BE2C (cell line): ENCODE results near the gene GRIN2C.

ENCODE experiments used
- DNase-seq: peaks from one replicate; pipeline ENCODE4 v3.0.0-alpha.2; 2020
- H3K27me3 ChIP-seq: fragments of 250-450 bp; sonication (Bioruptor Pico); 2 replicates; pipeline ENCODE4 v1.5.1; 2020; ENCODE audit warnings: mild to moderate bottlenecking
- H3K36me3 ChIP-seq: fragments of 250-450 bp; sonication (Bioruptor Pico); 2 replicates; pipeline ENCODE4 v1.5.1; 2020; ENCODE audit warnings: mild to moderate bottlenecking
- H3K4me1 ChIP-seq: fragments of 250-450 bp; sonication (Bioruptor Pico); 2 replicates; pipeline ENCODE4 v1.5.1; 2020
- H3K4me3 ChIP-seq: 2 replicates; pipeline ENCODE4 v1.5.1; 2011; ENCODE audit warnings: low read depth, low read length
- H3K9me3 ChIP-seq: fragments of 250-450 bp; sonication (Bioruptor Pico); 2 replicates; pipeline ENCODE4 v1.5.1; 2020
- TF ChIP-seq, protein P1 (sequence below): IDR thresholded peaks from 2 replicates; pipeline ENCODE4 v1.5.1; 2012; ENCODE audit warnings: mild to moderate bottlenecking, low read depth, low read length

The GRIN2C gene

DNA sequence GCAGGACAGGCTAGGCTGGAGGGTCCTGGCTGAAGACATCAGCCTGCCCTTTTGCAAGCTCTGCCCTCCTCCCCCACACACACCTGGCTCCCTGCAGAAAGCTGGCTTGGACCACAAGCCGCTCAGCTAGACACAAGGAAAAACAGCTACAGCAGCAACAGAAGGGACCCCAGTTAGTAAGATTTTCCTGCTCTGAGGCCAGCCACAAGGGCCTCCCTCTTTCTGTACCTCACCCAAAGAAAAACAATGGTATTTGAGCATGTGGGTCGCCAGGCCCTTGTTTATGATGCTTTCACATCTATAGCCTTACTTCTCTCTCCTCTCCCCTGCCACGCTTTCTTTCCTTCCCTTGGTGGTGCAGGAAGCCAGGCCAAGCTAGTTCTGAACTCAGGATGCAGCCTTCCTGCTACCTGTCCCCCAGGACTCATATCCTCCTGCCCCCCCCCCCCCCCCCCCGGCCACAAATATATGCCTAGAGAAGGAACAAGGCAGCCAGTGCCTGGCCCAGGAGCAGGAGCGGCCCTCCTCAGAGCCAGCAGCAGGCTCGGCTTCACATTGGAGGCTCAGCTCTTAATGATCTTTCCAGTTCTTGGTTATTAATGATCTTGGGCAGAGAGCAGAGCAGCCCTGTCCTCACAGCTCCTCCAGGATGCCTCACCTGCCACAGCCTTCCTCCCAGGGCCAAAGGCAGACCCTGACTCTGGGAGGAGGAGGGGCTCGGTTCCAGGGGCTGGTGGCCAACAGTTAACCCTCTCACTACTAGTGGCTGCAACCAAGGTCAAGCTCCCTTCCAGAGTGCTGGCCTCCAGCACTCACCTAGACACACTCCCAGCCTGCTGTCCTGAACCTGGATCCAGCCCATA is 19.5 kb downstream of the GRIN2C start:
- Histone ChIP-seq H3K4me1 (peaks cover 16% of the 10 kb centered on the region), H3K36me3 (peaks cover 4% of the 10 kb centered on the region; the same call in 1 of the 2 replicates), H3K4me3 (no peak overlapping the region), H3K9me3 (no peaks in the 10 kb centered on the region), H3K27me3 (no peaks in the 10 kb centered on the region)
- TF ChIP-seq, protein P1, sequence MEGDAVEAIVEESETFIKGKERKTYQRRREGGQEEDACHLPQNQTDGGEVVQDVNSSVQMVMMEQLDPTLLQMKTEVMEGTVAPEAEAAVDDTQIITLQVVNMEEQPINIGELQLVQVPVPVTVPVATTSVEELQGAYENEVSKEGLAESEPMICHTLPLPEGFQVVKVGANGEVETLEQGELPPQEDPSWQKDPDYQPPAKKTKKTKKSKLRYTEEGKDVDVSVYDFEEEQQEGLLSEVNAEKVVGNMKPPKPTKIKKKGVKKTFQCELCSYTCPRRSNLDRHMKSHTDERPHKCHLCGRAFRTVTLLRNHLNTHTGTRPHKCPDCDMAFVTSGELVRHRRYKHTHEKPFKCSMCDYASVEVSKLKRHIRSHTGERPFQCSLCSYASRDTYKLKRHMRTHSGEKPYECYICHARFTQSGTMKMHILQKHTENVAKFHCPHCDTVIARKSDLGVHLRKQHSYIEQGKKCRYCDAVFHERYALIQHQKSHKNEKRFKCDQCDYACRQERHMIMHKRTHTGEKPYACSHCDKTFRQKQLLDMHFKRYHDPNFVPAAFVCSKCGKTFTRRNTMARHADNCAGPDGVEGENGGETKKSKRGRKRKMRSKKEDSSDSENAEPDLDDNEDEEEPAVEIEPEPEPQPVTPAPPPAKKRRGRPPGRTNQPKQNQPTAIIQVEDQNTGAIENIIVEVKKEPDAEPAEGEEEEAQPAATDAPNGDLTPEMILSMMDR: no peak
- no peak for DNase-seq

DNA sequence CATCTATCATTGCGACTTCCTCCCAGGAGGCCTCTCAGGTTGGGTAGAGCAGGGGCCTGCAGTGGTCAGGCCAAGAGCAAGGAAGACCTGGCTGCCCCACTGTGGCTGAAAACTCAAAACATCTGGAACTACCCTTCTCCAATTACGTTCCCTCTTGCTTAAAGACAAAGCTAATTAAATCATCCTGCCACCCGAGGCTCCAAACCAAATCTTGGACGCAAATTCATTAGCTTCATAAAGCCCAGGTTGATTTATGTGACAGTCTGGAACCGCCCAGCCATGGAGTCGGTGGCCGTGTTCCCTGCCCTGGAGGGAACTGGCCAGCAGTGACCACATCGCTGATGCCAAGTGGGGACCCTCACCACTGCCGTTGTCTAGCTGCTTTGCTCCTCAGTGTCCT is 21.4 kb downstream of the GRIN2C start:
- peaks cover 16% of the 10 kb centered on the region for H3K4me1 ChIP-seq
- no peaks in the 10 kb centered on the region for H3K9me3 ChIP-seq
- no peaks in the 10 kb centered on the region for H3K27me3 ChIP-seq
- no peak for DNase-seq
- TF ChIP-seq, protein P1: no peak
- H3K4me3 ChIP-seq: no peak overlapping the region
- peaks cover 4% of the 10 kb centered on the region; the same call in 1 of the 2 replicates for H3K36me3 ChIP-seq

DNA sequence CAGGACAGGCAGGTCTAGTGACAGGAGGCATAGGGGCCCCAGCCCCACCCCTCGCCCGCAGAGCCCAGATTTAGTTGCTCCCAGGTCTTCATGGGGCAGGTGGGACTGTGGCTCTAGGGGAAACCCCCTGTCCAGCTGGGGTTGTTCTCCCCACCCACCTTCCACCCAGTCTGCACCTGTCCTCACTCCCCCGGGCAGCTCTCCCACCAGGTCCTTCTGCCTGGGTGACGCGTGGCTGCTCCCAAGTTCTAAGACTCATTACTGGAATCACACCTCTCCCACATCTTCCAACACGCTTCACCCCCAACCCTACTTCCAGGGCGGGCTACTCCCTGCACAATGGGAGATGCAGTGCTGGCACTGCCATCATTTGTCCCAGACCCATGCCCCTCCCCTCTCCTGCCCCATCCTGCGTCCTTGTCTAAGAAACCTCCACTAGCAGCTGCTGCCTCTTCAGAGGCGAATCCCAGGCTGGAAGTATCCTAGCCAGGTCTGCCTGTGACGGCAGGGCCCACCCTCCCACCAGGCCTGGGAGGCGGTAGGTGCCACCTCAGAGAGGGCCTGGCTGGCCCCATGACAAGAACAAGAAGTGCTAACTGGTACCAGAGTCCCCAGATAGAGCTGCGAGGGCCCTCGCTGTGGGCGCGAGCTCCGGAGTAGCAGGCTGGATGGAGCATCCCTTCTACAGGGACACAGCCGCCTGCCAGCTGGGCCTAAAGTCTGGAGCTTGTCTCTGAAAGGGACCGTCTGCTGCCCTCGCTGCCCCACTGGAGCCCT is 22.8 kb downstream of the GRIN2C start:
- TF ChIP-seq, protein P1: no peak
- DNase-seq: no peak
- H3K36me3 ChIP-seq: peaks cover 4% of the 10 kb centered on the region; the same call in 1 of the 2 replicates
- H3K4me3 ChIP-seq: no peak overlapping the region
- H3K27me3 ChIP-seq: no peaks in the 10 kb centered on the region
- H3K4me1 ChIP-seq: peaks cover 15% of the 10 kb centered on the region
- H3K9me3 ChIP-seq: no peaks in the 10 kb centered on the region

DNA sequence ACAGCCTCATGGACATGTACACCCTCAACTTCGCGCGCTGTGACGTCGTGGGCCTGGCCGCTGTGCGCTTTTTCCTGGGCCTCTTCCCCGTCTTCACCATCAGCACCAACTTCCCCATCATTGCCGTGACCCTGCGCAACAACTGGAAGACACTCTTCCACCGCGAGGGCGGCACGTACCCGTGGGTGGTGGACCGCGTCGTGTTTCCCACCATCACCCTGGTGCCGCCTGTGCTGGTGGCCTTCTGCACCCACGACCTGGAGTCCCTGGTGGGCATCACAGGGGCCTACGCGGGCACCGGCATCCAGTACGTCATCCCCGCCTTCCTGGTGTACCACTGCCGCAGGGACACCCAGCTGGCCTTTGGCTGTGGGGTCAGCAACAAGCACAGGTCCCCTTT is 23.5 kb downstream of the GRIN2C start:
- Histone ChIP-seq H3K4me1 (peaks cover 20% of the 10 kb centered on the region), H3K4me3 (no peak overlapping the region), H3K36me3 (peaks cover 4% of the 10 kb centered on the region; the same call in 1 of the 2 replicates), H3K9me3 (no peaks in the 10 kb centered on the region), H3K27me3 (no peaks in the 10 kb centered on the region)
- TF ChIP-seq, protein P1: no peak
- DNase-seq: no peak

DNA sequence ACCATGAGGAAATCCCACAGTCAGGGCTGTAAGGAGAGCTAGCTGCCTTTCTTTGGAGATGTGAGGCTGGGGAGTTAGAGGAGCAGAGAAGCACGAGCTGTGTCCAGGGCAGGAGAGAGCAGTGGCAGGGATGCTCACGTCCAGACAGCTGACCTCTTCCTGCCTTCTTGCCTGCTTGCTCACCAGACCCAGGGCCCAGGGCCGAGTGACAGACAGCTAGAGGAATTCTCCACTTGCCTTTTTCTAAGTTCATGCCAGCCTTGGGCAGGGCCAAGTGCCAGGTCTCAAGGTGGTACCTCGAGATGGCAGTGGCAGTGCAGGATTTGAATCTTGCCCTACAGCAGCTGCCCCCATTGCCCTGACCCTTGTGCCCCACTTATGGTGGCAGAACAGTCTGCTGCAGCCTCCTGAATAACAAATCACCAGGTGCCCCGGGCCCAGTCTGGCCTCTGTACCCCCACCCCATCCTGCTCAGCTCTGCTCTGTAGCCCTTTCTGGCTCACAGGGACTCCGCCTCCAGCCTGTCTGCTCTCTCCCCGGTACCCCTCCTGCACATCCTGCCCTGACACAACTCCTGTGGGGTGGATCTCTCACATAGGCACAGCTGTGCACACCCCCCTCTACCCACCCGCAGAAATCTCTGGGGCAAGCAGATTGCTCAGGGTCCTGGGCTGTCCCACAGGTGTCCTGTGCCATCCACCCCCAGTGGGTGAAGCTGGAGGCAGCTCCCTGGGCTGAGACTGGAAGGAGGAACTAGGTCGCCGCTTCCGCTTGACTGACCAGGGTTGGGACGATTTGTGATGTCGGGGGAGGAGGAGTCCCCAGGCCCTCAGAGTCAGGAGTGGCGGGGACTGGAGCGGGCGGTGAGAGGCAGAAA is 25.9 kb downstream of the GRIN2C start:
- no peaks in the 10 kb centered on the region for H3K27me3 ChIP-seq
- no peak for DNase-seq
- TF ChIP-seq, protein P1: no peak
- H3K4me3 ChIP-seq: no peak overlapping the region
- no peaks in the 10 kb centered on the region for H3K9me3 ChIP-seq
- peaks cover 7% of the 10 kb centered on the region; the same call in 1 of the 2 replicates for H3K36me3 ChIP-seq
- H3K4me1 ChIP-seq: peaks cover 16% of the 10 kb centered on the region
